ENCODE data around the gene ELFN2. TPM values are rescaled to one million over a fixed set of nuclear protein-coding genes. Genes with fewer than 3 reads are reported as not detected.

Gene ELFN2
- total RNA-seq, 1 donor from 2014 or later = 0.82 TPM

DNA sequence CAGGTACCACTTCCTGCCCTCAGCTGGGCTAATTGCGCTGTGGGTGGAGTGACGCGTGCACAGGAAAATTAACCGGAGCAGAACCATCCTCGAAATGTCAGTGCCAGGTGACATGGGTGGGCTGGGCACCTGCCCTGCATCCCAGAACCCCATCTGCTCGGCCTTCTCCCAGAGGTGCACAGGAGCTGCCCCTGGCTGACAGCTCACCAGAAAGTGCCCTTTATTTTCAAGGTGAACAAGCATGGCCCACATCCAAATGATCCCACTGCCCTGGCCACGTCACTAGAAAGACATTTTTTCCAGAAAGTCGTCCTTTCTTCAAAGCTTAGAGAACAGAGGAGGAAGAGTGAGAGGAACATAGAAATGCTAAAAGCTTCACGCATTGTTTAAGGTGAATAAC is 4.1 kb upstream of the ELFN2 start:
- TF ChIP-seq EZH2phosphoT487 (IDR thresholded peaks at IDR 0.05) (no peak), EZH2 (IDR thresholded peaks at IDR 0.05) (no peak)
- TF ChIP-seq, protein P1, sequence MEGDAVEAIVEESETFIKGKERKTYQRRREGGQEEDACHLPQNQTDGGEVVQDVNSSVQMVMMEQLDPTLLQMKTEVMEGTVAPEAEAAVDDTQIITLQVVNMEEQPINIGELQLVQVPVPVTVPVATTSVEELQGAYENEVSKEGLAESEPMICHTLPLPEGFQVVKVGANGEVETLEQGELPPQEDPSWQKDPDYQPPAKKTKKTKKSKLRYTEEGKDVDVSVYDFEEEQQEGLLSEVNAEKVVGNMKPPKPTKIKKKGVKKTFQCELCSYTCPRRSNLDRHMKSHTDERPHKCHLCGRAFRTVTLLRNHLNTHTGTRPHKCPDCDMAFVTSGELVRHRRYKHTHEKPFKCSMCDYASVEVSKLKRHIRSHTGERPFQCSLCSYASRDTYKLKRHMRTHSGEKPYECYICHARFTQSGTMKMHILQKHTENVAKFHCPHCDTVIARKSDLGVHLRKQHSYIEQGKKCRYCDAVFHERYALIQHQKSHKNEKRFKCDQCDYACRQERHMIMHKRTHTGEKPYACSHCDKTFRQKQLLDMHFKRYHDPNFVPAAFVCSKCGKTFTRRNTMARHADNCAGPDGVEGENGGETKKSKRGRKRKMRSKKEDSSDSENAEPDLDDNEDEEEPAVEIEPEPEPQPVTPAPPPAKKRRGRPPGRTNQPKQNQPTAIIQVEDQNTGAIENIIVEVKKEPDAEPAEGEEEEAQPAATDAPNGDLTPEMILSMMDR (IDR thresholded peaks at IDR 0.05) = no peak

DNA sequence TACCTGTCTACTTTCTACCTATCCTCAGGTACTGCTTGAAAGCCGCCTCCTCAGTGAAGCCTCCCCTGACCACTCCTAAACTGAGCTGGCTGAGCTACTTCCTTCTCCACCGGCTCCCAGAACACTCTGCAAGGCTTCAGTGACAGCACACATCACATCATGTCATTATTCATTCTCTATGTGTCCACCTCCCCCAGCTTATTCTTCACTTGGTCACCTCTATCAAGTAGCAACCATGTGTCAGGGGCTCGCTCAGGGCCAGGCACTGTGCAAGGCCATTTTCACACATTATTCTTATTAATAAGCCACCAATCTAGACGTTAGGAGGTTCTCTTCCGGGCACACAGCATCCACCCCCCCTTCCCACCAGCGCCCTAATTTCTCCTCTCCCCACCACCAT is 3.7 kb upstream of the ELFN2 start:
- Mint-ChIP-seq H3K27me3 (ENCODE audit: insufficient read depth, low read depth) (peaks cover 38% of the 10 kb centered on the region), H3K36me3 (no peaks in the 10 kb centered on the region), H3K27ac (no peak overlapping the region), H3K9me3 (peaks cover 4% of the 10 kb centered on the region), H3K4me3 (no peak overlapping the region), H3K4me1 (peaks cover 32% of the 10 kb centered on the region)
- Histone ChIP-seq H3F3A (ENCODE audit: low read depth) (peaks cover 14% of the 10 kb centered on the region), H3K27me3 (peaks cover 30% of the 10 kb centered on the region), H2AFZ (replicated peaks) (no peak overlapping the region), H4K20me1 (ENCODE audit: low read depth) (peaks cover 15% of the 10 kb centered on the region), H3K36me3 (no peaks in the 10 kb centered on the region), H3K9me3 (ENCODE audit: low read depth) (no peaks in the 10 kb centered on the region), H3K4me2 (no peak overlapping the region), H3K4me1 (peaks cover 15% of the 10 kb centered on the region), H3K27ac (no peak overlapping the region), H3K79me2 (ENCODE audit: low read depth) (no peaks in the 10 kb centered on the region), H3K9ac (no peak overlapping the region), H3K4me3 (no peak overlapping the region)
- no peak for TF ChIP-seq EZH2 (IDR thresholded peaks at IDR 0.05)
- TF ChIP-seq, protein P1 (IDR thresholded peaks at IDR 0.05) = no peak
- no peak for TF ChIP-seq EZH2phosphoT487 (IDR thresholded peaks at IDR 0.05)
- no peak for DNase-seq (ENCODE audit: low spot score)

More for the DNA sequence above, 4.1 kb upstream of the ELFN2 start:
- Histone ChIP-seq H3K9ac (no peak overlapping the region), H3F3A (ENCODE audit: low read depth) (peaks cover 10% of the 10 kb centered on the region), H3K27ac (no peak overlapping the region), H3K27me3 (peaks cover 26% of the 10 kb centered on the region), H3K4me3 (no peak overlapping the region), H3K4me1 (peaks cover 15% of the 10 kb centered on the region), H3K79me2 (ENCODE audit: low read depth) (no peaks in the 10 kb centered on the region), H3K9me3 (ENCODE audit: low read depth) (no peaks in the 10 kb centered on the region), H2AFZ (replicated peaks) (no peak overlapping the region), H3K4me2 (no peak overlapping the region), H4K20me1 (ENCODE audit: low read depth) (peaks cover 15% of the 10 kb centered on the region), H3K36me3 (no peaks in the 10 kb centered on the region)
- H3K27me3 Mint-ChIP-seq (ENCODE audit: insufficient read depth, low read depth) = peaks cover 34% of the 10 kb centered on the region
- no peak for DNase-seq (ENCODE audit: low spot score)
- H3K4me1 Mint-ChIP-seq = peaks cover 30% of the 10 kb centered on the region
- peak overlapping the region; percentile 37 for H3K4me3 Mint-ChIP-seq
- no peak overlapping the region for H3K27ac Mint-ChIP-seq
- H3K9me3 Mint-ChIP-seq = peaks cover 4% of the 10 kb centered on the region
- no peaks in the 10 kb centered on the region for H3K36me3 Mint-ChIP-seq

DNA sequence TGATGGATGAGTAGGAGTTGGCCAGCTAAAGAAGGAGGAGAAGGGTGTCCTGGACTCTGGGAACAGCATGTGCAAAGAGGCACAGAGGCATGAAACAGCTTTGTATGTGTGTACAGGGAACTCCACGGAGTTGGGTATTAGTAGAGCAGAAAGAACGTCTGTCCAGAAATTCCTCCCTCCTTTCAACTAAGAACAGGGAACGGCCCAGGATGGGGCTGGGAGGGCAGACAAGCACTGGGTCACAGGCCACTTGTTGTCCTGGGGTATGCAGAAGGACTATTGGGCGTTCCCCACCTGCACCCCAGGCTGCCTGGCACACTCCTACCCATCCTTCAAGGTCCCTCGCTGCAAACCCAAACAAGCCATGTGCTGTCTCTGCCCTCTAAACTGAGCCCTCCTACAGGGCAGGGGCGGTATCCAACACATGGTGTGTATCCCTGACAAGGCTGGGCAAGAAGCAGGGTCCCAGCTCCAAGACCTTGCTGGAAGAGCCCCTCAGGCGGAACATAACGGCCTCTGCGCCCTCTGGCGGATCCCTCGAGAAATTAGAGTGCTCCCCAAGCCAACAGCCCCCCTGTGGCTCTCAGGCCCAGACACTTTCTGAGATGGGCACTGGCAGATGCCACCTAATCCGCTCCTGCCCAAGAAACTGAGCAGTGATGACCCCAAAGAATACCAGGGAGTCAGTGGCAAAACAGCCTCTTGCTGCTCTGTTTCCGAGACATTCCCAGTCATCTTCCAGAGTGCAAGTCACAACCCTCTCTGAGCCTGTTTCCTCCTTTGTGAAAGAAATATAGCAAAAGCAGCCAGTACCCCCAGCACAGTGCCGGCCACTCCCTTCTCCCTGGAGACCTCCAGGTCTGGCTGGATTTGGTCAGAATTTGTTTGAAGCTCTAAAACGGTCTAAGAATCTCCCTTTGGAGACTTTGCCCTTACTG is 1.6 kb upstream of the ELFN2 start:
- Mint-ChIP-seq H3K4me3 (peak overlapping the region; percentile 65), H3K27me3 (ENCODE audit: insufficient read depth, low read depth) (peaks cover 56% of the 10 kb centered on the region), H3K36me3 (no peaks in the 10 kb centered on the region), H3K27ac (no peak overlapping the region), H3K9me3 (peaks cover 4% of the 10 kb centered on the region), H3K4me1 (peaks cover 39% of the 10 kb centered on the region)
- TF ChIP-seq, protein P1 (IDR thresholded peaks at IDR 0.05) = peak; percentile 78
- TF ChIP-seq EZH2phosphoT487 (IDR thresholded peaks at IDR 0.05) (no peak), EZH2 (IDR thresholded peaks at IDR 0.05) (no peak)
- Histone ChIP-seq H2AFZ (replicated peaks) (no peak overlapping the region), H3K27me3 (peaks cover 50% of the 10 kb centered on the region), H3K36me3 (no peaks in the 10 kb centered on the region), H3K79me2 (ENCODE audit: low read depth) (no peaks in the 10 kb centered on the region), H3K4me3 (no peak overlapping the region), H3K9ac (no peak overlapping the region), H3K4me1 (peaks cover 11% of the 10 kb centered on the region), H3K4me2 (no peak overlapping the region), H3F3A (ENCODE audit: low read depth) (peaks cover 31% of the 10 kb centered on the region), H3K9me3 (ENCODE audit: low read depth) (no peaks in the 10 kb centered on the region), H4K20me1 (ENCODE audit: low read depth) (peaks cover 15% of the 10 kb centered on the region), H3K27ac (no peak overlapping the region)
- DNase-seq (ENCODE audit: low spot score) = peak; percentile 93

Measured in neural progenitor cell (in vitro differentiated cells).